GM18498 (cell line): Measurements from ENCODE around the gene TKTL2.

Experiments
- ATAC-seq: cut with Tn5 transposase; IDR thresholded peaks from one replicate; pipeline ENCODE4 v1.9.1; 2021; ENCODE audit warnings: mild to moderate bottlenecking, moderate library complexity; ENCODE audit not compliant: unreplicated experiment

The TKTL2 gene

GRCh38 chr4:163473576-163473975 lies at the start of gene TKTL2:
TKTL2 (minus strand) TSS chr4:163473754; CDS start chr4:163473734, 20 bp downstream.
- ATAC-seq: no peak

- no peak for ATAC-seq
Observed at GRCh38 chr4:163515198-163515597, 41.6 kb upstream of the TKTL2 start.

GRCh38 chr4:163505374-163505773 lies 31.8 kb upstream of the TKTL2 start:
- ATAC-seq: no peak

GRCh38 chr4:163500586-163500985 lies 27.0 kb upstream of the TKTL2 start:
- no peak for ATAC-seq

- ATAC-seq: peak; percentile 26
Observed at GRCh38 chr4:163495900-163496299, 22.3 kb upstream of the TKTL2 start.

- peak; percentile 90 for ATAC-seq
Observed at GRCh38 chr4:163494360-163495241, 21.0 kb upstream of the TKTL2 start, which contains the start of gene TMA16. TMA16 (plus strand) TSS chr4:163494690; CDS start chr4:163494802, 112 bp downstream.

GRCh38 chr4:163493643-163494359 lies 20.2 kb upstream of the TKTL2 start:
- ATAC-seq: peak; percentile 27

- no peak for ATAC-seq
Observed at GRCh38 chr4:163492951-163493504, 19.5 kb upstream of the TKTL2 start.

GRCh38 chr4:163489929-163490328 lies 16.4 kb upstream of the TKTL2 start:
- no peak for ATAC-seq

- ATAC-seq: no peak
Observed at GRCh38 chr4:163486321-163486720, 12.8 kb upstream of the TKTL2 start.

- no peak for ATAC-seq
Observed at GRCh38 chr4:163485589-163485988, 12.0 kb upstream of the TKTL2 start.

GRCh38 chr4:163484906-163485305 lies 11.4 kb upstream of the TKTL2 start:
- peak; percentile 49 for ATAC-seq

- peak; percentile 74 for ATAC-seq
Observed at GRCh38 chr4:163482190-163482589, 8.6 kb upstream of the TKTL2 start.

GRCh38 chr4:163476761-163477438 lies 3.3 kb upstream of the TKTL2 start:
- no peak for ATAC-seq

GRCh38 chr4:163474027-163474426 lies 473 bp upstream of the TKTL2 start:
- ATAC-seq: no peak

GRCh38 chr4:163473130-163473529 lies 424 bp downstream of the TKTL2 start:
- no peak for ATAC-seq

- no peak for ATAC-seq
Observed at GRCh38 chr4:163470391-163470790, 3.2 kb downstream of the TKTL2 start.

- ATAC-seq: no peak
Observed at GRCh38 chr4:163467082-163467770, 6.3 kb downstream of the TKTL2 start.

GRCh38 chr4:163462556-163462955 lies 11.0 kb downstream of the TKTL2 start:
- ATAC-seq: no peak

- ATAC-seq: no peak
Observed at GRCh38 chr4:163448540-163449203, 24.9 kb downstream of the TKTL2 start.
